Common myeloid progenitor, CD34-positive (primary cell): ENCODE data around the gene CYP21A2. TPM values are rescaled to one million over a fixed set of nuclear protein-coding genes. Genes with fewer than 3 reads are reported as not detected.
"Not testable (repeated sequence)": the region's sequence is repeated elsewhere in the genome, so short reads cannot be mapped to it uniquely, and the experiment has no call there.

Experiments used
- CTCF ChIA-PET: fragments of 350-600 bp; sonication (Branson Sonifier 250); formaldehyde crosslinking; loops from one replicate; lab custom pipeline; 2021; ENCODE audit warnings: antibody characterized with exemption; lab: Charles Lee
- POLR2A ChIA-PET: fragments of 350-600 bp; sonication (Branson Sonifier 250); formaldehyde crosslinking; loops from one replicate; lab custom pipeline; 2021; ENCODE audit warnings: antibody characterized with exemption; lab: Charles Lee
- DNase-seq, 3 donors: peaks; one replicate each; pipeline versions ENCODE4 v3.0.0 to v3.0.0-alpha.2; 2013
- H3K27ac ChIP-seq, 2 experiments: 1 replicate in 1 of 2; 2 replicates in 1 of 2; pipeline ENCODE4 v1.7.0; 2013; ENCODE audit warnings: inconsistent platforms in 2 of 2, low read length in 2 of 2, mild to moderate bottlenecking in 2 of 2, low read depth in 1 of 2, moderate library complexity in 1 of 2; ENCODE audit not compliant: severe bottlenecking in 2 of 2, insufficient read depth in 1 of 2, poor library complexity in 1 of 2
- H3K27me3 ChIP-seq, 5 experiments: replicated peaks in 2 of 5; 1 replicate in 3 of 5; 2 replicates in 2 of 5; pipeline versions ENCODE4 v1.6.1 to v1.7.0; 2013; ENCODE audit warnings: low read length in 4 of 5, mild to moderate bottlenecking in 2 of 5, moderate library complexity in 2 of 5, inconsistent platforms in 1 of 5; ENCODE audit not compliant: insufficient read depth in 5 of 5, control insufficient read depth in 4 of 5
- H3K36me3 ChIP-seq, 4 experiments: 1 replicate in 2 of 4; 2 replicates in 2 of 4; pipeline versions ENCODE4 v1.6.1 to v1.7.0; 2013; ENCODE audit warnings: low read length in 3 of 4, control low read depth in 1 of 4, mild to moderate bottlenecking in 1 of 4; ENCODE audit not compliant: control insufficient read depth in 4 of 4, insufficient read depth in 4 of 4
- H3K4me1 ChIP-seq, 4 experiments: 1 replicate in 3 of 4; 2 replicates in 1 of 4; pipeline versions ENCODE4 v1.6.1 to v1.7.1; 2013; ENCODE audit warnings: low read length in 3 of 4, mild to moderate bottlenecking in 3 of 4, control low read depth in 1 of 4, inconsistent platforms in 1 of 4, moderate library complexity in 1 of 4; ENCODE audit not compliant: control insufficient read depth in 4 of 4, insufficient read depth in 4 of 4; ENCODE audit errors: control extremely low read depth in 1 of 4
- H3K4me3 ChIP-seq, 7 experiments: 1 replicate in 4 of 7; 2 replicates in 3 of 7; pipeline versions ENCODE4 v1.5.1 to v1.7.0; 2013; ENCODE audit warnings: mild to moderate bottlenecking in 7 of 7, low read length in 6 of 7, moderate library complexity in 6 of 7, inconsistent platforms in 2 of 7, low read depth in 2 of 7, control low read depth in 1 of 7; ENCODE audit not compliant: insufficient read depth in 4 of 7, control insufficient read depth in 1 of 7; ENCODE audit errors: extremely low read depth in 1 of 7
- H3K9me3 ChIP-seq, 5 experiments: 1 replicate in 4 of 5; 2 replicates in 1 of 5; pipeline versions ENCODE4 v1.6.1 to v1.7.1; 2013; ENCODE audit warnings: low read length in 4 of 5, mild to moderate bottlenecking in 2 of 5, inconsistent platforms in 1 of 5, low read depth in 1 of 5, moderate library complexity in 1 of 5; ENCODE audit not compliant: control insufficient read depth in 4 of 5, insufficient read depth in 2 of 5; ENCODE audit errors: control extremely low read depth in 1 of 5
- WGBS: methylation state at CpG from one replicate; pipeline ENCODE4 v1.1.5; 2013; ENCODE audit not compliant: insufficient coverage; 5-methylcytosine and 5-hydroxymethylcytosine counted together
- polyA plus RNA-seq: library from polyadenylated mRNA; unstranded; fragments of 120-200 nt; gene quantifications from one replicate; pipeline ENCODE4 v1.2.1, GENCODE V29; 2013

The CYP21A2 gene
- polyA plus RNA-seq, result 0.24 TPM

GRCh38 chr6:32037598-32038524 is at the start of gene CYP21A2:
TSS of gene CYP21A2 (plus strand) at chr6:32038415. CDS start at chr6:32038423, 8 bp downstream.
- DNase-seq, H3K36me3 ChIP-seq, H3K9me3 ChIP-seq, CTCF ChIA-PET, POLR2A ChIA-PET, H3K27me3 ChIP-seq, H3K27ac ChIP-seq, H3K4me3 ChIP-seq, H3K4me1 ChIP-seq: not testable (repeated sequence)
- WGBS, result 82% methylated on average over 4 of the region's 19 CpGs

GRCh38 chr6:31989363-31989762 is 48.9 kb upstream of the CYP21A2 start:
- H3K9me3 ChIP-seq, H3K27ac ChIP-seq, H3K4me1 ChIP-seq, POLR2A ChIA-PET, DNase-seq, CTCF ChIA-PET, H3K27me3 ChIP-seq, H3K4me3 ChIP-seq, H3K36me3 ChIP-seq: not testable (repeated sequence)
- WGBS, result no CpG with 5 or more reads among the region's 10 CpGs

GRCh38 chr6:31994421-31994820 is 43.8 kb upstream of the CYP21A2 start:
- H3K9me3 ChIP-seq, H3K4me3 ChIP-seq, H3K27ac ChIP-seq, POLR2A ChIA-PET, H3K27me3 ChIP-seq, CTCF ChIA-PET, H3K4me1 ChIP-seq, H3K36me3 ChIP-seq, DNase-seq: not testable (repeated sequence)
- no CpG with 5 or more reads among the region's 14 CpGs for WGBS

- CTCF ChIA-PET, H3K36me3 ChIP-seq, POLR2A ChIA-PET, H3K4me1 ChIP-seq, H3K27me3 ChIP-seq, H3K9me3 ChIP-seq, H3K27ac ChIP-seq, H3K4me3 ChIP-seq, DNase-seq: not testable (repeated sequence)
- WGBS, result 97% methylated on average over 4 of the region's 6 CpGs
Observed at GRCh38 chr6:31996385-31996784, 41.8 kb upstream of the CYP21A2 start.

- H3K27ac ChIP-seq, POLR2A ChIA-PET, H3K27me3 ChIP-seq, H3K4me1 ChIP-seq, H3K36me3 ChIP-seq, H3K9me3 ChIP-seq, CTCF ChIA-PET, H3K4me3 ChIP-seq, DNase-seq: not testable (repeated sequence)
- no CpG with 5 or more reads among the region's 15 CpGs for WGBS
Observed at GRCh38 chr6:32002546-32003268, 35.5 kb upstream of the CYP21A2 start.

GRCh38 chr6:32003301-32003700 is 34.9 kb upstream of the CYP21A2 start:
- H3K27ac ChIP-seq, POLR2A ChIA-PET, H3K36me3 ChIP-seq, H3K27me3 ChIP-seq, H3K4me1 ChIP-seq, DNase-seq, H3K9me3 ChIP-seq, H3K4me3 ChIP-seq, CTCF ChIA-PET: not testable (repeated sequence)
- no CpG with 5 or more reads among the region's 7 CpGs for whole genome bisulfite sequencing

- H3K27me3 ChIP-seq, H3K27ac ChIP-seq, H3K4me1 ChIP-seq, CTCF ChIA-PET, H3K36me3 ChIP-seq, POLR2A ChIA-PET, H3K9me3 ChIP-seq, H3K4me3 ChIP-seq: not testable (repeated sequence)
- peak in 1 of 3 donors; percentile 0 for DNase-seq
- no CpG with 5 or more reads among the region's 4 CpGs for WGBS
Observed at GRCh38 chr6:32004393-32004792, 33.8 kb upstream of the CYP21A2 start.
